Type B pancreatic cell (in vitro differentiated cells): Measurements from ENCODE around the gene SNX8. TPM values are rescaled to one million over a fixed set of nuclear protein-coding genes. Genes with fewer than 3 reads are reported as not detected.

Experiments
- DNase-seq: peaks from one replicate; pipeline ENCODE4 v3.0.0; 2021; ENCODE audit warnings: mixed read lengths; ENCODE audit not compliant: unreplicated experiment; ENCODE audit errors: extremely low spot score
- H3K27ac Mint-ChIP-seq: 2 replicates; pipeline ENCODE4 v1.8.0; 2021; ENCODE audit warnings: mild to moderate bottlenecking, mixed read lengths
- H3K27me3 Mint-ChIP-seq: 2 replicates; pipeline ENCODE4 v1.8.0; 2021; ENCODE audit warnings: mixed read lengths
- H3K36me3 Mint-ChIP-seq: 2 replicates; pipeline ENCODE4 v1.8.0; 2021; ENCODE audit warnings: mixed read lengths
- H3K4me1 Mint-ChIP-seq: one replicate; pipeline ENCODE4 v1.8.0; 2021; ENCODE audit warnings: mixed read lengths; ENCODE audit not compliant: unreplicated experiment
- H3K4me3 Mint-ChIP-seq: 2 replicates; pipeline ENCODE4 v1.8.0; 2021; ENCODE audit warnings: mild to moderate bottlenecking, mixed read lengths
- H3K9me3 Mint-ChIP-seq: 2 replicates; pipeline ENCODE4 v1.8.0; 2021; ENCODE audit warnings: mixed read lengths
- CTCF ChIP-seq: fragments of 200-600 bp; sonication (generic); conservative IDR thresholded peaks from 2 replicates; pipeline ENCODE4 v1.5.0; 2021; ENCODE audit warnings: antibody characterized with exemption, mild to moderate bottlenecking
- total RNA-seq: library from RNA; stranded (reverse); gene quantifications from 2 replicates; pipeline ENCODE4 v1.2.1, GENCODE V29; 2021; ENCODE audit warnings: low replicate concordance

Gene SNX8
- total RNA-seq, 1 donor from 2014 or later, result 29.1 TPM

DNA sequence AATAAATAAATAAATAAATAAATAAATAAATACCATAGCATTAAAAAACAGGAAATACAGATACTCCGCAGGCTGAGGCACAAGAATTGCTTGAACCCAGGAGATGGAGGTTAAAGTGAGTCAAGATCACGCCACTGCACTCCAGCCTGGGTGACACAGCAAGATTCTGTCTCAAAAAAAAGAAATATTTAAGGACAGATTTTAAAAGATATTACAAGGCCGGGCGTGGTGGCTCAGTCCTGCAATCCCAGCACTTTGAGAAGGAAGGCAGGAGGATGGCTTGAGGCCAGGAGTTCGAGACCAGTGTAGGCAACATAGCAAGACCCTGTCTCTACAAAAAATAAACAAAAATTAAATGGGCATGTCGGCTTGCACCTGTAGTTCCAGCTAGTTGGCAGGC lies 17.5 kb upstream of the SNX8 start:
- no peaks in the 10 kb centered on the region for H3K9me3 Mint-ChIP-seq
- DNase-seq, result no peak
- H3K36me3 Mint-ChIP-seq, result no peaks in the 10 kb centered on the region
- no peak overlapping the region for H3K4me3 Mint-ChIP-seq
- H3K27ac Mint-ChIP-seq, result no peak overlapping the region
- H3K4me1 Mint-ChIP-seq, result no peaks in the 10 kb centered on the region
- no peaks in the 10 kb centered on the region for H3K27me3 Mint-ChIP-seq
- no peak for TF ChIP-seq CTCF

GRCh38 chr7:2330493-2330892 lies 16.3 kb upstream of the SNX8 start:
- no peak overlapping the region for H3K27ac Mint-ChIP-seq
- no peaks in the 10 kb centered on the region for H3K27me3 Mint-ChIP-seq
- no peaks in the 10 kb centered on the region for H3K36me3 Mint-ChIP-seq
- TF ChIP-seq CTCF, result no peak
- no peak for DNase-seq
- H3K4me3 Mint-ChIP-seq, result no peak overlapping the region
- no peaks in the 10 kb centered on the region for H3K4me1 Mint-ChIP-seq
- H3K9me3 Mint-ChIP-seq, result no peaks in the 10 kb centered on the region

- Mint-ChIP-seq H3K27me3 (no peaks in the 10 kb centered on the region), H3K4me1 (no peaks in the 10 kb centered on the region), H3K4me3 (no peak overlapping the region), H3K36me3 (no peaks in the 10 kb centered on the region), H3K27ac (no peak overlapping the region), H3K9me3 (no peaks in the 10 kb centered on the region)
- no peak for DNase-seq
- TF ChIP-seq CTCF, result no peak
Observed at GRCh38 chr7:2326951-2327350, 12.7 kb upstream of the SNX8 start.

GRCh38 chr7:2325162-2325561 lies 10.9 kb upstream of the SNX8 start:
- no peaks in the 10 kb centered on the region for H3K36me3 Mint-ChIP-seq
- no peak for DNase-seq

DNA sequence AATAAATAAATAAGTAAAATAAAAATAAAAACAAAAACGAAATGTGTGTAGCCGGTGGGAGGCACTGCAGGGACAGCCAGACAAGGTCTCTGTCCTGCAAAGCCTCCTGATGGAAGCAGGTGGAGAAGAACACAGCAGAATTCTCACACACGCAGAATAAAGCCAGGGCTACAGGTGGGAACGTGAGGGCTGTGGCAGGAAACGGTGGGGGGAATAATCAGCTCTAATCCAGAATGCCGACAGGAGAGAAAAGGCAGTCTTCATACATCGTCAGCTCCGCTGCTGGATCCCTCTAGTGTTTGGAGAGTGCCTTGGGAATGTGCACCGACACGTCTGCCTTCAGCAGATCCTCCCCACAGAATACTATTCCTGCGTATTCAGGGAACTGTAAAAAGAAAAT lies 6.8 kb upstream of the SNX8 start:
- Mint-ChIP-seq H3K36me3 (no peaks in the 10 kb centered on the region), H3K4me3 (no peak overlapping the region), H3K9me3 (no peaks in the 10 kb centered on the region), H3K27ac (no peak overlapping the region), H3K4me1 (no peaks in the 10 kb centered on the region), H3K27me3 (peaks cover 2% of the 10 kb centered on the region)
- peak; percentile 27 for TF ChIP-seq CTCF
- no peak for DNase-seq

More at GRCh38 chr7:2325162-2325561, 10.9 kb upstream of the SNX8 start:
- Mint-ChIP-seq H3K4me3 (no peak overlapping the region), H3K27me3 (no peaks in the 10 kb centered on the region), H3K4me1 (no peaks in the 10 kb centered on the region), H3K27ac (no peak overlapping the region), H3K9me3 (no peaks in the 10 kb centered on the region)
- TF ChIP-seq CTCF, result no peak
